OCI-LY1 (cell line): ENCODE results near the gene TENT4A.

Experiments used
- H2AFZ ChIP-seq: fragments of 200-600 bp; sonication (generic), shearing (Covaris generic); 2 replicates; pipeline ENCODE4 v1.6.0; 2014; ENCODE audit warnings: antibody characterized with exemption, mild to moderate bottlenecking, low read length
- H3F3A ChIP-seq: fragments of 200-600 bp; sonication (generic), shearing (Covaris generic); 2 replicates; pipeline ENCODE4 v1.6.0; 2014; ENCODE audit warnings: mild to moderate bottlenecking, antibody characterized with exemption, low read length, moderate library complexity; ENCODE audit not compliant: insufficient read depth
- H3K27ac ChIP-seq: fragments of 200-600 bp; sonication (generic); 2 replicates; pipeline ENCODE4 v1.5.1; 2014; ENCODE audit warnings: low read length, mixed run types, mild to moderate bottlenecking, low read depth; ENCODE audit not compliant: poor library complexity, severe bottlenecking
- H3K27me3 ChIP-seq: fragments of 200-600 bp; sonication (generic); 2 replicates; pipeline ENCODE4 v1.6.0; 2014; ENCODE audit warnings: antibody characterized with exemption, mild to moderate bottlenecking, low read length, moderate library complexity; ENCODE audit not compliant: insufficient read depth
- H3K36me3 ChIP-seq: fragments of 200-600 bp; sonication (generic); 2 replicates; pipeline ENCODE4 v1.6.1; 2014; ENCODE audit warnings: mild to moderate bottlenecking, antibody characterized with exemption, low read length, moderate library complexity, mixed read lengths; ENCODE audit not compliant: insufficient read depth
- H3K4me1 ChIP-seq: fragments of 200-600 bp; sonication (generic); 2 replicates; pipeline ENCODE4 v1.5.1; 2014; ENCODE audit warnings: mild to moderate bottlenecking, low read length, moderate library complexity; ENCODE audit not compliant: insufficient read depth, severe bottlenecking
- H3K4me2 ChIP-seq: fragments of 200-600 bp; sonication (generic), shearing (Covaris generic); 2 replicates; pipeline ENCODE4 v1.6.1; 2014; ENCODE audit warnings: low read length
- H3K4me3 ChIP-seq: fragments of 200-600 bp; sonication (generic); 2 replicates; pipeline ENCODE4 v1.5.1; 2014; ENCODE audit warnings: low read length, low read depth, mild to moderate bottlenecking, mixed read lengths; ENCODE audit not compliant: poor library complexity, severe bottlenecking
- H3K79me2 ChIP-seq: fragments of 200-600 bp; shearing (Covaris generic); 2 replicates; pipeline ENCODE4 v1.6.1; 2016; ENCODE audit warnings: mixed run types, low read length, mixed read lengths; ENCODE audit not compliant: insufficient read depth
- H3K9ac ChIP-seq: fragments of 200-600 bp; sonication (generic), shearing (Covaris generic); 2 replicates; pipeline ENCODE4 v1.6.1; 2014; ENCODE audit warnings: mild to moderate bottlenecking, low read length, mixed read lengths
- H3K9me2 ChIP-seq: fragments of 200-600 bp; sonication (generic), shearing (Covaris generic); 2 replicates; pipeline ENCODE4 v1.6.1; 2014; ENCODE audit warnings: low read depth, mild to moderate bottlenecking, low read length, mixed read lengths
- H3K9me3 ChIP-seq: fragments of 200-600 bp; shearing (Covaris generic); 2 replicates; pipeline ENCODE4 v1.6.1; 2014; ENCODE audit warnings: low read length, mixed read lengths
- H4K20me1 ChIP-seq: fragments of 200-600 bp; sonication (generic), shearing (Covaris generic); 2 replicates; pipeline ENCODE4 v1.6.0; 2016; ENCODE audit warnings: mild to moderate bottlenecking, low read length; ENCODE audit not compliant: insufficient read depth
- EZH2 ChIP-seq: fragments of 200-600 bp; sonication (generic), shearing (Covaris generic); IDR thresholded peaks from 2 replicates; pipeline ENCODE4 v1.8.0; 2017; ENCODE audit warnings: borderline replicate concordance, mixed run types, mild to moderate bottlenecking, antibody characterized with exemption, low read length, moderate library complexity, mixed read lengths
- TF ChIP-seq, protein P1 (sequence below): fragments of 200-600 bp; sonication (generic), shearing (Covaris generic); IDR thresholded peaks from 2 replicates; pipeline ENCODE4 v1.5.1; 2017; ENCODE audit warnings: mild to moderate bottlenecking, antibody characterized with exemption, low read length, moderate library complexity, mixed read lengths

Gene TENT4A

GRCh38 chr5:6763191-6763590 is 50.0 kb downstream of the TENT4A start:
- no peak for TF ChIP-seq EZH2
- TF ChIP-seq, protein P1, sequence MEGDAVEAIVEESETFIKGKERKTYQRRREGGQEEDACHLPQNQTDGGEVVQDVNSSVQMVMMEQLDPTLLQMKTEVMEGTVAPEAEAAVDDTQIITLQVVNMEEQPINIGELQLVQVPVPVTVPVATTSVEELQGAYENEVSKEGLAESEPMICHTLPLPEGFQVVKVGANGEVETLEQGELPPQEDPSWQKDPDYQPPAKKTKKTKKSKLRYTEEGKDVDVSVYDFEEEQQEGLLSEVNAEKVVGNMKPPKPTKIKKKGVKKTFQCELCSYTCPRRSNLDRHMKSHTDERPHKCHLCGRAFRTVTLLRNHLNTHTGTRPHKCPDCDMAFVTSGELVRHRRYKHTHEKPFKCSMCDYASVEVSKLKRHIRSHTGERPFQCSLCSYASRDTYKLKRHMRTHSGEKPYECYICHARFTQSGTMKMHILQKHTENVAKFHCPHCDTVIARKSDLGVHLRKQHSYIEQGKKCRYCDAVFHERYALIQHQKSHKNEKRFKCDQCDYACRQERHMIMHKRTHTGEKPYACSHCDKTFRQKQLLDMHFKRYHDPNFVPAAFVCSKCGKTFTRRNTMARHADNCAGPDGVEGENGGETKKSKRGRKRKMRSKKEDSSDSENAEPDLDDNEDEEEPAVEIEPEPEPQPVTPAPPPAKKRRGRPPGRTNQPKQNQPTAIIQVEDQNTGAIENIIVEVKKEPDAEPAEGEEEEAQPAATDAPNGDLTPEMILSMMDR = no peak
- Histone ChIP-seq H3K27me3 (no peaks in the 10 kb centered on the region), H4K20me1 (no peaks in the 10 kb centered on the region)

GRCh38 chr5:6765612-6766525 is 52.6 kb downstream of the TENT4A start:
- H3K27me3 ChIP-seq = no peaks in the 10 kb centered on the region
- no peak for TF ChIP-seq EZH2
- TF ChIP-seq, protein P1 = peak; percentile 77
- no peaks in the 10 kb centered on the region for H3K79me2 ChIP-seq
- no peak overlapping the region for H2AFZ ChIP-seq
- no peak overlapping the region for H3K9ac ChIP-seq
- no peak overlapping the region for H3K4me2 ChIP-seq
- no peaks in the 10 kb centered on the region for H3K9me2 ChIP-seq
- no peaks in the 10 kb centered on the region for H3K4me1 ChIP-seq
- H3K27ac ChIP-seq = no peak overlapping the region
- no peaks in the 10 kb centered on the region for H3F3A ChIP-seq
- no peaks in the 10 kb centered on the region for H4K20me1 ChIP-seq
- H3K9me3 ChIP-seq = no peaks in the 10 kb centered on the region
- H3K36me3 ChIP-seq = no peaks in the 10 kb centered on the region
- H3K4me3 ChIP-seq = no peak overlapping the region

More at GRCh38 chr5:6763191-6763590, 50.0 kb downstream of the TENT4A start:
- no peak overlapping the region for H3K9ac ChIP-seq
- H3K9me3 ChIP-seq = no peaks in the 10 kb centered on the region
- H3F3A ChIP-seq = no peaks in the 10 kb centered on the region
- no peak overlapping the region for H3K4me2 ChIP-seq
- no peaks in the 10 kb centered on the region for H3K36me3 ChIP-seq
- no peaks in the 10 kb centered on the region for H3K4me1 ChIP-seq
- no peaks in the 10 kb centered on the region for H3K9me2 ChIP-seq
- no peak overlapping the region for H3K27ac ChIP-seq
- H3K79me2 ChIP-seq = no peaks in the 10 kb centered on the region
- no peak overlapping the region for H3K4me3 ChIP-seq
- H2AFZ ChIP-seq = no peak overlapping the region

DNA sequence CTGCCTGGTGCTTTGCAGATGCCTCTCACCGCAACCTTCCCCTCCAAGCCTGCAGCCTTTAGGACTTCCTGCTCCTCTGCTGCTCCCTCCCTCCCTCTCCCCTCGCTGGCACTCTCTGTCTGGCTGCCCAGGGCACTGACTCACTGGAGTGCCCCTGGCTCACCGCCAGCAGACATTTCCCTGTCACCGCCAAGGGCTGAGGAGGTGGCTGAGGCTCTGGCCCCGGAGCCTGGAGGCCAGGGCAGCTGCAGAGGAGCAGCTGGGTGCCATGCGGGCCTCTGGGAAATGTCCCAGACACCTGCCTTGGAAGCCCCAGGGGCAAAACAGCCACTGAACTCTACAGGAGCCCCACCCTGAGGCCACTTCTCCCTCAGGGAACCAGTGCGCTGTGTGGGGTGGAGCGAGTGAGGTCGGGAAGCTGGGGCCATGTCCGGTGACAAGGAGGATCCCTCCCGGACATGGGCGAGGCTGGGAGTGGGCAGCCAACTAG is 53.4 kb downstream of the TENT4A start:
- no peaks in the 10 kb centered on the region for H3K79me2 ChIP-seq
- H3K4me2 ChIP-seq = no peak overlapping the region
- no peak overlapping the region for H3K9ac ChIP-seq
- H4K20me1 ChIP-seq = no peaks in the 10 kb centered on the region
- H3K9me2 ChIP-seq = no peaks in the 10 kb centered on the region
- no peaks in the 10 kb centered on the region for H3K36me3 ChIP-seq
- TF ChIP-seq, protein P1 = no peak
- no peak for TF ChIP-seq EZH2
- H3K27ac ChIP-seq = no peak overlapping the region
- H2AFZ ChIP-seq = no peak overlapping the region
- no peaks in the 10 kb centered on the region for H3F3A ChIP-seq
- H3K9me3 ChIP-seq = no peaks in the 10 kb centered on the region
- no peaks in the 10 kb centered on the region for H3K4me1 ChIP-seq
- no peaks in the 10 kb centered on the region for H3K27me3 ChIP-seq
- H3K4me3 ChIP-seq = no peak overlapping the region
